SH-SY5Y (cell line): ENCODE results near the gene FAU.

ENCODE experiments used
- GATA2 ChIP-seq: IDR thresholded peaks from 2 replicates; pipeline ENCODE4 v1.6.1; 2011; ENCODE audit warnings: mild to moderate bottlenecking, low read depth, low read length
- GATA3 ChIP-seq: IDR thresholded peaks from 2 replicates; pipeline ENCODE4 v1.6.1; 2011; ENCODE audit warnings: low read depth, mild to moderate bottlenecking, low read length, moderate library complexity

GRCh38 chr11:65102142-65103095, 19.5 kb downstream of the FAU start:
- no peak for TF ChIP-seq GATA3
- TF ChIP-seq GATA2 = no peak
